Measurements from ENCODE around the gene ARTN. TPM values are rescaled to one million over a fixed set of nuclear protein-coding genes. Genes with fewer than 3 reads are reported as not detected.

The ARTN gene
- total RNA-seq, 1 donor from 2014 or later: not detected

DNA sequence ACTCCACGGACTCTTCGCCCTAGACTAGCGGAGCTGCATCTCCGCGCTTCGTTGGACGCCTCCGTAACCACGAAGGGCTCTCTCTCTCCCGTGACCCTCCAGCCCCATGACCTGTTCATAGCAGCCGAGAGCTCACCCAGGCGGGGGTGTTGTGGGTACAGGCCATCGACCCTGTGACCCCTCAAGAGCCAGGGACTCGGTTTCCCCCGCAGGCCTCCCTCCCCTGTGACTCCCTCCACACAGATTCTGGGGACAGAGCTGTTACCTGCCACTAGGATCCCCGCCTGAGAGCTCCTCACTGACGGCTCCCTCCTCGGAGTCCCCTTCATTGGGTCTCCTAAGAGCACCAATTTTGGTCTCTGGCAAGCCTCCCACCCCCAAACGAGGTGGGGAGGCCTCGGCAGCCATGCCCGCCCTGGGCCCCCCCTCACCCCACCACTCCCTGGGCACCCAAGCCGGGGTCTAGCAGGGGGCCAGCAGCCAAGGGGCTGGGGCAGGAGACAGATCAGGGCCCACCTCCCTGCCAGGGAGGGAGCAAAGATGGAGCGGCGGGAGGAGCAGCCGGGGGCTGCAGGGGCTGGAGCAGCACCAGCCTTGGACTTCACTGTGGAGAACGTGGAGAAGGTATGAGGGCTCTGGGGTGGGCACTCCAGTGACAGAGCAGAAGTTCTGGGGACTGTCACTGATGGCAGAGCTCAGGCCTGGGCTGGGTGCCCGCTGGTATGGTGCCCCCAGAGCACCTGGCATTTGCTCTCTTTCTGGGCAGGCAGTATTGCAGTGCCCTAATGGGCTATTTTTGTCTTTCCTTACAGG, 13.7 kb downstream of the ARTN start:
- no peak for DNase-seq (ENCODE audit: low read depth in 2 of 2)

DNA sequence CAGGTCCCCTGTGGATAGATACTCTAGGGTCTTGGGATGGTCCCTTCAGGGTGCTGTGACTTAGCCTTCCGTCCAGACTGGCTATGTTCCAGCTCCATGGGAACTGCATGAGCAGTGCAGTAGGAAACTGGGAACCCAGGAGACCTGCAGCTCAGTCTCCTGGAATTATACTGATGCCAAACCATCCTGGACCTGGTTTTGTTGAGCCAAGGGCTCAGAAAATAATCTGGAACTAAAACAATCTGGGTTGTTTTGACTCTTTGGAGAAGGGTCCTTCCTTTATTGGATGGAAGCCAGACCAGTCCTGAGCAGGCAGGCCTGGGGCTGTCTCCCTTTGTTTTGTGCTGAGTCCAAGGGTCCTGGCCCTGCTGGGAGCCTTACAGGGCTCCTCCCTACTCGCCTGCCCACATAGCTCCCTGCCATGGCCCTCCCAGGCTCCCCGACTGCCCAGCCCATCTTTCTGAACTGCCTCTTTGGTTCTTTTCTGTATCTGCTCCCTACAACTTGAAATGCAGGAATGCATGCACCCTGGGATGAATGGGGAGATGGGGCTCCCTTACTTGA, 14.4 kb downstream of the ARTN start:
- no peak for DNase-seq (ENCODE audit: low read depth in 2 of 2)

DNA sequence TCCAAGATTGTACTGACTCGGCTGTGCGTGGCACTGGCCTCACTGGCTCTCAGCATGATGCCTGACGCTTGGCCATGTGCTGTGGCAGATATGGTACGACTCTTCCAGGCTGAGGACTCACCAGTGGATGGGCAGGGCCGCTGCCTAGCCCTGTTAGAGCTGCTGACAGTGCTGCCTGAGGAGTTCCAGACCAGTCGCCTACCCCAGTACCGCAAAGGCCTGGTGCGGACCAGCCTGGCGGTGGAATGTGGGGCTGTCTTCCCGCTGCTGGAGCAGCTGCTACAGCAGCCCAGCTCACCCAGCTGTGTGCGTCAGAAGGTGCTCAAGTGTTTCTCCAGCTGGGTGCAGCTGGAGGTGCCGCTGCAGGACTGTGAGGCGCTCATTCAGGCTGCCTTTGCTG, 16.1 kb downstream of the ARTN start:
- DNase-seq (ENCODE audit: low read depth in 2 of 2): no peak

DNA sequence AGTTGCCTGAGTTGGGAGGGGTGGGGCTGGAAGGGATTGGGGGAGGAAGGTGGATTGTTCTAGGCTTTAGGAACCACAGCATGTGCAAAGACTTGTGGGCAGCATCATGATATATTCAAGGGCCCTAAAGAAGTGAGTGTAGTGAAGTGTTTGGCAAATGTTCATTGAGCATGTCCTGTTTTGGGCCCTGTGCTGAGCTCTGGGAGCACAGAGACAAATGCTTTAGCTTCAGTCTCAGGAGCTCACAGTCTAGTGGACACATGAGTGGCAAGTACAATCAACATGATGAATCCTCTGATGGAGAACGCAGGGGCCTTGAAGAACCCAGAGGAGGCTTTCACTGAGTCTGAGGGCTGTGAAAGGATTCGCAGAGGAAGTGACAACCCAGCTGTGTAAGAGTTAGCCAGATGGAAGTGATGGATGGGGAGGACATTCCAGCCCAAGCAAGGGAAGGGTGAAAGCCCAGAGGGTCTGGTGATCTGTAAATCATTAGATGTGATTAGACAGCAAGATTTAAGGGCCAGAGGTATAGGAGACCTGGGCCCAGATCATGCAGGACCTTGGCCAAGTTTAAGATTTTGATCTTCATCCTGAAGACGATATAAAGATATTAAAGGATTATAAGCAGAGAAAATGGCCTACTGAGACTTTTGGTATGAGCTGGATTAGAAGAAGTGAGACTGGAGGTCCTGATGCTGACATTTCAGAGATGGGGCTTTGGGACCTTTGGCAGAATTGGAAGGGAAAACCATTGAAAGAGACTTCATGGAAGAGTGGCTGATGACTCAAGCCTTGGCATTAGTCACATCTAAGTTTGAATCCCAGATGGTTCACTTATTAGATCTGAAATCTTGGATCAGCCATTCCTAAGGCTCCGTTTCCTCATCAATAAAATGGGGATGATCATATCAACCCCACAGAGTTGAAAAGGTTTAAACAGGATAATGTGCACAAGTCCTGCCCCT, 17.7 kb downstream of the ARTN start:
- DNase-seq (ENCODE audit: low read depth in 2 of 2): no peak

DNA sequence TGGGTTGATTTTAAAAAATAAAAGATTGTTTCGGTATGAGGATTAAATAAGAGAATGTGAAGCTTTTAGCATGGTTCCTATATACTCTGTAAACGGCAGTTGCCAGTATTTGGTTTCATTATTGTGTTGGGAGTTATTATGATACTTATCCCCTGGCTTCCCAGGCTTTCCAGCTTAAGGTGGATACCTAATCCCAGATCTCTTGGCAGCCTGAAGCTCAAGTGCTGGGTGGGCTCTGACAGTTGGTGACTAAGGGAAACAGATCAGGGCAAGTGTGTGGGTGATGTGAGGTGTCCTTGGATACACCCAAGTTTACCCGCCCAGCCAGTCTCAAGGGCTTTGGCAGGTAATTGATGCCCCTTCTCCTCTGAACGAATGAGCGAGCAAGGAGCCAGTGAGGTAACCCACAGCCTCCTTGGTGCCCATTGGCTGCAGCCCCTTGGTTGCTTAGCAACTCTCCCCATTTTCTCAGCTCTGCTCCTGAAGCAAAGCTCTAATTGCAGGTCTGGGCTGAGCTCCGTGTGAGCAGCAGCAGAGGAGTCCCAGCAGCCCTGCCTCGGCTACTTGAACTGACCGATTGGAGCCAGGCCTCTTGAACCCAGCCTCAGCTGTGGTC, 19.2 kb downstream of the ARTN start:
- no peak for DNase-seq (ENCODE audit: low read depth in 2 of 2)

DNA sequence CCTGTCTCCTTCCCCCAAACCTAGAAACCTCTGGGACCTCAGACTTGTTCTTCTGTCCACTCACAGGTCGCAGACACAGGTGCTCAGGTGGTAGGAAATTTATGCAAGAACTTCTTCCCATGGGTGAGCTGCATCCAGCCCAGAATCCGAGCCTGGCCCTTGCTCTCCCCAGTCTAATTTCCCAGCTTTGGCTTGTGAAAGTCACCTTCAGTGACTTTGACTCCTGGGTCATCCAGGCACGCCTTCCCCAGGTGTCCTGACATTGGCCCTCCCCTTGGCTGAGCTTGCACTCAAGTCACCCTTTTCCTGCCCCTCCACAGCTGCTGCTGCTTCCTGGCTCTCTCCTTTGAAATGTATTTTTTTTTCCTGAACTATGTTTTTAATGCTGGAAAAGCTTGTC, 19.8 kb downstream of the ARTN start:
- no peak for DNase-seq (ENCODE audit: low read depth in 2 of 2)

DNA sequence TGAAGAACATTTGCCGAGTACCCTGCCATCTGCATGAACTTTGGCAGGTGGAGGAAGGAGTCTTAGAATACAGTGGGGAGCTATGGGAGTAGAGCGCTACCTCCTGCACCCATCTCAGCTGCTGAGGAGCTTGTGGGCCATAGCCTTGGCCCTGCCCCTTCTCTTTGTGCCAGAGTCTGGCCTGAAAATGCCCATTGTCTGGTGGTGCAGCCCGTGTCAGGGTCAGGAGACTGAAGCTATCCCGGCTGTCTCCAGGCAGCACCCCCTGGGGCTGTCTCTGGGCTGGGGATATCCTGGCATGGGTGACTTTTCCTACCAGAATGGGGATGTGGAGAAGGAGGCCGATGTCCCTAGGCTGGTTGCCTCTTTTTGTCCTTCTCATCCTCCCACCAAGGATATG, 20.4 kb downstream of the ARTN start:
- no peak for DNase-seq (ENCODE audit: low read depth in 2 of 2)

DNA sequence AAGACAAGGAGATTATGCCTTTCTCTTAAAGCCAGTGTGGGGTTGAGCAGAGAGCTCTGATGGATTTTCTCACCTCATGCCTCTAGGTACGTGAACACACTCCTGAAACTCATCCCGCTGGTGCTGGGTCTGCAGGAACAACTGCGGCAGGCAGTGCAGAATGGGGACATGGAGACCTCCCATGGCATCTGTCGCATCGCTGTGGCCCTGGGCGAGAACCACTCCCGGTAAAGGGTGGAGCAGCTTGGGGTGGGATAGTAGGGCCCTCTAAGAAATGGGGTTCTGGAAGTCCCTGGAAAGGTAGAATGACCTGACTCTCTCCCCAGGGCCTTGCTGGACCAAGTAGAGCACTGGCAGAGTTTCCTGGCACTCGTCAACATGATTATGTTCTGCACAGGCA, 22.6 kb downstream of the ARTN start:
- no peak for DNase-seq (ENCODE audit: low read depth in 2 of 2)

DNA sequence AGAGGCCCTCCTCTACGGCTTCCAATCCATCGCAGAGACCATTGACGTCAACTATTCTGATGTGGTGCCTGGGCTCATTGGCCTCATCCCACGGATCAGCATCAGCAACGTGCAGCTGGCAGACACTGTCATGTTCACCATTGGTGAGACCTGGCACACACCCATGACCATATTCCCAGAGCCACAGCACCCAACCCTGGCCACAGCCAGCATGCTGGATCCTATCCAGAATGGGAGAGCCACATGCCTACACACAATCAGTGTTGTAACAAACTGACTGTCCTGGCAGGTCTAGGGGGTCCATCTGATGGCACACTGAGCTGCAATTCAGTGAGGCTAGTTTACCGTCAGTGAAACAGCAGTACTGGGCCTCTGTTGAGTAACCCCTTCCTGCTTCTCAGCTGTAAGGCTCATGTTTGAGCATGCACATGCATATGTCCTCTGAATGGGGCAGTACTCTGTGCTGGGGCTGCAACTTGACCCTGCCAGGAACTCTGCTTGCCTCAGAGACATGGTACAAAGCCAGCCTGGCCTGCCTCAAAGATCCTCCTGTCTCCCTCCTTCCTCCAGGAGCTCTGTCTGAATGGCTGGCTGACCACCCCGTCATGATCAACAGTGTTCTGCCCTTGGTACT, 23.9 kb downstream of the ARTN start:
- DNase-seq (ENCODE audit: low read depth in 2 of 2): no peak

DNA sequence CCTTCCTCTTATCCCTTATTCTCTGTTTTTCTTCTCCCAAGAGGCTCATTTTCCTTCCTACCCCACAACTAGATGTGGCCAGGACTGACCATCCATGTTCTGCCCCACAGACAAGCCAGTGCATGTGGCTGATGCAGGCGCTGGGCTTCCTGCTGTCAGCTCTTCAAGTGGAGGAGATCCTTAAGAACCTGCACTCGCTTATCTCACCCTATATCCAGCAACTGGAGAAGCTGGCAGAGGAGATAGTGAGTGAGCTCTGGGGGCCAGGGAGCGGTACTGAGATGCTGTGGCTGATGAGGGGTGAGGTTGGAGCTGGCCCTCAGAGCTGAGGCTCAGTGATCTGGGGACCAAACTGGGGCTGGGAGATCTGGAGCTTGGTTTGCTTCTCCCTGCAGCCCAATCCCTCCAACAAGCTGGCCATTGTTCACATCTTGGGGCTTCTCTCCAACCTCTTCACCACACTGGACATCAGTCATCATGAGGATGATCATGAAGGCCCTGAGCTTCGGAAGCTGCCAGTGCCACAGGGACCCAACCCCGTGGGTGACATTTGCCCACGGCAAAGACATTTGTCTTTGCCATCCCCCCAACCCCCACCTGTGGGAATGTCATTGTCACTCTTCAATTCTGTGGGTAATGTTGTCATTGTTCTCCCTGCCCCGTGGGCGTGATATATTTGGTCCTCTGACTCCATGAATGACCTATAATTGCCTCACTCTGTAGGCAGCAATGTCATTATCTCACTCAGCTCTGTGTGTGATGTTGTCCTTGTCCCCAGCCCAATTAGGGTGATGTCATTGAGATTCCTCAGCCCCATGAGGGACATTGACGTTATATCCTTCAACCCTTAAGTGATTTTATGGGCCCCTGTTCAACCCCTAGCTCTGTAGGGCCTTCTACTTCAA, 25.0 kb downstream of the ARTN start:
- DNase-seq (ENCODE audit: low read depth in 2 of 2): no peak

DNA sequence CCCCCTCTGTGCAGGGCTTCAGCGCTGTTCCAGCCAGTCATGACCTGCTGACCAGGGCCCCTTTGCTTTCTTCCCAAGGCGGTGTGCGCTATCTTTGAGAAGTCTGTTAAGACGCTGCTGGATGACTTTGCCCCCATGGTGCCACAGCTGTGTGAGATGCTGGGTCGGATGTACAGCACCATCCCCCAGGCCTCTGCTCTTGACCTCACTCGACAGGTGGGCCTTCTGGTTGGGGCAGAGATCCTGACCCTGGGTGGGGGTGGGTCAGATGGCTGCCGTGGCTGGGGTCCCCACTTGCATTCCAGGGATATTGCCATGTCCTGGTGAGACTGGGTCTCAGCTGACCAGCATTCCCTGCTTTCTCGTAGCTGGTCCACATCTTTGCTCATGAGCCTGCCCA, 27.2 kb downstream of the ARTN start:
- DNase-seq (ENCODE audit: low read depth in 2 of 2): no peak

DNA sequence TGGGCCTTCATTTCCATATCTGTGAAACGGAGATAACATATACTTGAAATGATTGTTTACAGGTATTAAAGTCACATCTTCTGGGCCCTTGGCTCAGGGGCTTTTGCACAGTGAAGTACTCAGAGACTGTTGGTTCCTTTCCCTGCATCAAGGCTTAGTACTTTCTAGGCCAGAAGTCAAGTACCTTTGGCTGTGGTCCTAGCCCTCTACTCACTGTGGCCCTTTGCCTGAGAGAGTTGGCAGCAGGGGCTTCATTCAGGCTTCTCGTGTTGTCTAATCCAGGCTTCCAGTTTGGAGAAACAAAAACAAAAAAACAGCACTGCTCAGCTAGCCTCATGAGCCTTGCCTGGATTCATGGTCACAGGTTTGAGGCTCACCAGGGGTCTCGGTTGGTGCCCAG, 28.1 kb downstream of the ARTN start:
- DNase-seq (ENCODE audit: low read depth in 2 of 2): no peak

DNA sequence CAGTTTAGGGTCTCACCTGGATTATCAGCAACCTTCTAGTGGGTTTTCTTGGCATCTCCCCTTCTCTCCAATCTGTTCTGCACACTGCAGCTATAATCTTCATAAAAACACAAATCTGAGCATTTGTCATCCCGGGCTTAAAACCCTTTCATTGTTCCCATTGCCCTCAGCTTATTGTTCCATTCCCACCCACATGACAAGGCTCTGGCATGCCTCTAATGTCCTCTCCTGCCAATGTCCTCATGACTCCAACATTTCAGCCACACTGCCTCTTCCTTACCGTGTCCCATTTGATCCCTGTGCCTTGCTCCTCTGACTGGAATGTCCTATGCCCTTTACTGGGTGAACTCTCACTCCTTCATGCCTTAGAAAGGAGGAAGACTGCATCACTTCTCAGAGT, 28.7 kb downstream of the ARTN start:
- DNase-seq (ENCODE audit: low read depth in 2 of 2): no peak

DNA sequence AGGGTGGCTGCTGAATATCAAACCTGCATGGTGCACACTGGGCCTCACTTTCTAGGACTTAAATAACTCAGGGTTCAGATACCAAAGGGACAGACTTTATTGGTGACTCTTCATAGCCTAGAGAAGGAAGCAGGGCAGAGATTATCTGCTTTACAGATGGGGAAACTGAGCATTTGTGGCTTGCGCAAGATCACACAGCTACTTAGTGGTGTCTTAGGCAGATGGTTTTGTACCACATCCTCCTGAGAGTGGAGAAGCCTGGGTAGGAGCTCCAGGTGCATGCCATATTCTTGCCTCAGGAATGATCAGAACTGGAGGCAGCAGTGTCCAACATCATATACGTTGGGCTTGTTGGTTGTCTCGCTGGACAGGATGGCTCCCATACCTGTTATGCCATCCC, 29.4 kb downstream of the ARTN start:
- DNase-seq (ENCODE audit: low read depth in 2 of 2): no peak

DNA sequence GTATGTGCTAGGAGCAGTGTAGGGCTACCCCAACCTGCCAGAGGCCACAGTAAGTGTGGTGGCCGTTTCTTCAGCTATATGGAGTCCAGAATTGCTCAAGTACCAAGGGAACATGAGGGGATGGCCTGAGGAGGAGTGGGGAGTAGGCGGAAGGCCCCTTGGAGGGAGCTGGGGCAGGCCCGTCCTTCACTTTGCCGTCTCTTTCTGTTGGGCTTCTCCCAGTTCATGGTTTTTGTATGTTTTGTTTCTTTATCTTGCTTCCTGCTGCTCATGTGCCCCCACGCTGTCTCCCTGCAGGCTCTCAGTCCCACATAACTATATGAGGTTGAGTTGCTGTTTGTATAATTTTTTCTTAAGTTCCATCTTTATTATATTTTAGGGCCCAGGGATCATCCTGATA, 30.3 kb downstream of the ARTN start:
- DNase-seq (ENCODE audit: low read depth in 2 of 2): no peak

DNA sequence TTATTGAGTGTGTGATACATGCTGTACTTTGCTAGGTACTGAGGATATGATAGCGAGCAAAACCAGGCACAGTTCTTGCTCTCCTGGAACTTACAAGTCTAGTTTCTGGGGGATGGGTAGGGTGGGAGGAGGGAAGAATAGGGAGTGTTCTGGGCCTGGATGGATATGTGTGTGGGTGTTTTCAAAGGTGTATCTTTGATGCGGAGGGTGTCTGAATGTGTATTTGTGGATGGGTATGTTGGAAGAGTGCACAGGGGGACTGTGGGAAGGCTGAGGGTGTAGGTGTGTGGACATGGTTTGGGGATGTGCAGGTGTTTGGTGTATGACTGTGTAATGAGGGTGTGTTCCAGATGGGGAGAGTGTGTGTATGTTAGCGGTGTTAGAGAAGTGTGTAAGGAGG, 31.7 kb downstream of the ARTN start:
- no peak for DNase-seq (ENCODE audit: low read depth in 2 of 2)

DNA sequence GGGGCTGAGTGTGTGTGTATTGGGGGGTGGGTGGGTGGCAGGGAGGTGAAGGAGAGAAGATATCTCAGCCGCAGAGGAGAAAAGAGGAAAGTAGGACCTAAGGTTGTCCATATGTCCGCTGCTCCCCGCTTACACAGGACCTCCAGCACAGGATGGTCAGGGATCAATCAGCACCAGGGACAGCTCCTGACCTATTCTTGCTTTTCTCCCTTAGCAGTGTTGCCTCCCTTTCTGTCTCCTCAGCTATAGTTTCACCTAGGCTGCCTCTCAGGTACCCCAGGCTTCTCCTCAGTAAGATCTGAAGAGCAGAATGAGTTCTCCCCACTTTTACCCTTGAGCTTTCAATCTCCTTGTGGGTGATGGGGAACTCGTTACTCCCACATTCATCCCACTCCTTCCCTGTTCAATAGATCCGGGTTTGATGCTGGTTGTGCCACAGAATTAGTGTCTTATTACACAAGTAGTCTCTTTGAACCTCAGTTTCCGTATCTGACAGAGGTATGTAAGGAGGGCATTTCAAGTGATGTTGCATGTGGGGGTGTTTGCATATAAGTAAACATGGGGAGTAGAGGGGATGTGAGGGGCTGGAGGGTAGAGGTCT, 34.8 kb downstream of the ARTN start:
- DNase-seq (ENCODE audit: low read depth in 2 of 2): peak in 1 of 2 donors; percentile 57

DNA sequence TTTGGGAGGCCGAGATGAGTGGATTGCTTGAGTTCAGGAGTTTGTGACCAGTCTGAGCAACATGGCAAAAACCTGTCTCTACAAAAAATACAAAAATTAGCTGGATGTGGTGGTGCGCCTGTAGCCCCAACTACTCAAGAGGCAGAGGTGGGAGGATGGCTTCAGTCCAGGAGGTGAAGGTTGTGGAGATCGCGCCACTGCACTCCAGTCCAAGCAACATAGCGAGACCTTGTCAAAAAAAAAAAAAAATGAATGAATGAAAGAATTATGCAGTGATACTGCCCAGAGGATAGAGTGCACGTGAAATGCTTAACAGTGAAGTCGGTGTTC, 35.8 kb downstream of the ARTN start:
- no peak for DNase-seq (ENCODE audit: low read depth in 2 of 2)

DNA sequence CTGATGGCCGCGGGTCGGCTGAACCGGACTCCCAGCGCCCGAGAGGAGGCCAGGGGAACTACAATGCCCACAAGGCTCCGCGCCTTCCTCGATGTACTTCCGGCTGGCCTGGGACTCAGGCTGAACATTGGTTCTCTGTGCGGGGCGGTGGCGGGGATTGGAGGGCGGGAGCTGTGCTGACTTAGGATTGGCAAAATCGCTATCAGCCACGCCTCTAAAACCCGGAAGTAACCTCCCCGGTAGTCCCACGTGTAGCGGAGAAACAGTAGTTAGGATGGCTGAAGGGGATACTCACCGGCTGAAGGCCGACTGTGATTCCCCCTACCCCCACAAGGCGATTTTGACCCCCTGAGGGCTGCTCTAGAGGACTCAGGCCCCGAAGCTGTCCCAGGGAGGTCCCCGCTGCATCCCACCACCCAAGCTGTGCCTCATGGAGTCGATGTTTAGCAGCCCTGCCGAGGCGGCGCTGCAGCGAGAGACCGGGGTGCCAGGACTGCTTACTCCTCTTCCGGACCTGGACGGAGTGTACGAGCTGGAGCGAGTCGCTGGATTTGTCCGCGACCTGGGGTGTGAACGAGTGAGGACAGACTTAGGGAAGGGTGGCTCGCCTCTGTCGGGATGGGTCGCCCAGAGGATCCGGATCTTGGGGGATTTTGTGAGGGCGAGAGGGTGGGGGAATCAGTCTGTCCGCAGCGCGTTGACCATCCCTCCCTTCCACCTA, 36.3 kb downstream of the ARTN start, which contains the start of gene DPH2:
Gene DPH2, plus strand, starts transcription at position 265 of the 721 bp plus-strand sequence. Its CDS starts 166 bp downstream, at position 431.
- DNase-seq (ENCODE audit: low read depth in 2 of 2): peak; percentile 96 to 98
